Activated CD8-positive, alpha-beta memory T cell treated with anti-CD3 and anti-CD28 coated beads, Interleukin-2, amount 50 U/mL, for 48 hours (primary cell): ENCODE results near the gene SLC25A38.

Experiments used
- DNase-seq: peaks from one replicate; pipeline ENCODE4 v3.0.0-alpha.2; 2020

Gene SLC25A38

DNA sequence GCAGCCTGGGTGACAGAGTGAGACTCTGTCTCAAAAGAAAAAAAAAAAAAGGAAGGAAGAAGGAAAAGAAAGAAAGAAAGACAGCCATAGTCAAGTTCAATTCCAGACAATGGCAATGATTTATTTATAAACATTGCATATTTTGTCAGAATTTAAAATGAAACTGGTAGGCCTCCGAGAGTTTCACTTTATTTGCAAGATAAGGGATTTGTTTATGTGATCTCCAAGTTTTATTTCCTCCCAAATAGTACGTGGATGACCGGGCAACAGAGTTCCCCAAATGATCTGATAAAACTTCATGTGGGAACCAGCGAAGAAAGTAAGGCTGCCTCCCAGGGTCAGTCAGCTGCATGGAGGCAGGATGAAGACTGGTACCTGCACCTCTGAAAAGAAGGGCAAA is 55.7 kb downstream of the SLC25A38 start:
- no peak for DNase-seq

DNA sequence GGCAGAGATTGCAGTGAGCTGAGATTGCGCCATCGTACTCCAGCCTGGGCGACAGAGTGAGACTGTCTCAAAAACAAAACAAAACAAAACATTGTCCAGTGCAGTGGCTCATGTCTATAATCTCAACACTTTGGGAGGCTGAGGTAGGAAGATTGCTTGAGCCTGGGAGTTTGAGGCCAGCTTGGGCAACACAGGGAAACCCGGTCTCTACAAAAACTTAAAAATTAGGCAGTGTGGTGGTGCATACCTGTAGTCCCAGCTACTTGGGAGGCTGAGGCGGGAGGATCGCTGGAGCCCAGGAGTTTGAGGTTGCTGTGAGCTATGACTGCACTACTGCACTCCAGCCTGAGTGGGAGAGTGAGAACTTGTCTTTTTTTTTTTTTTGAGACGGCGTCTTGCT is 57.1 kb downstream of the SLC25A38 start:
- DNase-seq = no peak

DNA sequence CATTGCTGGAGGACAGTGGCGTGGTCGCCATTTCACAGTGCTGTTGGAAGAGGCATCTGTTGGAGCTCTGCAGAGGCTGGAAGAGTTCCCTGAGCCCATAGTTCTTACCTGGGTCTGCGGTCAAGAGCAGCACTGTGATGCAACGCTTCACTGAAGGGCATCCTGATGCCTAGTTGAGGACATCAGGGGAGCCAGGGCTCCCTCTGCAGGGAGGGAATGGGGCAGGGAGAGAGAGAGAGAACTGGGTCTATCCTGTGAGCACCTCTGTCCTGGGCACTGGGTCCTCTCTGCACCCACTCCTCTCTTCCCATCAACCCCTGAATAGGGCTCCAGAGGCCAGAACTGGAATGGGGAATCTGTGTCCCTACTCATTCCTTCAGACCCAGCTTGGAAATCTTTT is 60.4 kb downstream of the SLC25A38 start:
- DNase-seq = no peak

DNA sequence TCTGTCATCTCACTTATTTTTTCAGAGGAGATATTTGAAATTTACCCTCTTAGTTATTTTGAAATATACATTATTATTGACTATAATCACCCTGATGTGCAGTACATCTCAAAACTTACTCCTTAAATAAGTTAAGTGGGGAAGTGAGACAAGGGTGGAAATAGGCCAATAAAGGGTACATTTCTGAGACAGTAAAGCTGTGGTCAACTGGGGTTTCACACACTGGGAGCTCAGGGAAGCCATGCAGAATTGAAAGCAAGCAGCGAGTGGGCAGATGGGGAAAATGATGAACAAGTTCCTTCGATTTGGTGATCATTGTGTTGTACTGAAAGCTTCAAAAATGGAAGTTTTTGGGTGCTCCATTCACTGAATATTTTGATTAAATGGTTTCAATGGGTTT is 62.8 kb downstream of the SLC25A38 start:
- no peak for DNase-seq

DNA sequence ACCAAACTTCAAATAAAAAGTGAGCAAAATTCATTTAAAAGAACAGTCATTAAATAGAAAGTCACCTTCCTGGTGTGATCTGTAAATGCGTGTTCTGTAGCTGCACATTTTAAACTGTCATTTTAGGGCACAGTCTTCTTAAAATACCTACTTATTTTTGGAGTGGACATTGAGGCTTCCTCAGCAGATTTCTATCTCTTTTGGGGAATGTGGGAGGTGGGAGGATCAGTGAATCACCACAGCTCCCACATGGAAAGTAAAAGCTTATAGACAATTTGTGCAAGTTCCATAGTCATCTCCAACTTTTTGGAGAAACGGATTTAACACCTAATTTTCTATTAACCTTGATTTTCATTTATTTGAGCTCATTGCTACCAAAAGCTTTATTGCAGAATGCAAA is 63.3 kb downstream of the SLC25A38 start:
- no peak for DNase-seq
